Vagina (tissue), 2 donors: ENCODE data around the gene NPAS3.

Experiments used
- CTCF ChIP-seq, 3 experiments: fragments of 450-650 bp in 2 of 3; fragments of 200-600 bp in 1 of 3; sonication (generic) in 1 of 3; IDR thresholded peaks; one replicate each; pipeline ENCODE4 v1.5.1; 2017 to 2019; ENCODE audit warnings: antibody characterized with exemption in 3 of 3, mild to moderate bottlenecking in 2 of 3, moderate library complexity in 2 of 3
- POLR2AphosphoS5 ChIP-seq, 2 donors: sonication (generic); formaldehyde crosslinking; IDR thresholded peaks; one replicate each; pipeline ENCODE4 v1.9.0; 2017; ENCODE audit warnings: antibody characterized with exemption in 2 of 2, mild to moderate bottlenecking in 2 of 2, low read depth in 1 of 2; ENCODE audit not compliant: insufficient read depth in 1 of 2

- TF ChIP-seq CTCF (IDR thresholded peaks at IDR 0.05) (no peak), POLR2AphosphoS5 (IDR thresholded peaks at IDR 0.05; ENCODE audit: insufficient read depth in 1 of 2, low read depth in 1 of 2) (no peak)
Observed at GRCh38 chr14:33029511-33029910, 90.8 kb downstream of the NPAS3 start.
